Common myeloid progenitor, CD34-positive (primary cell): ENCODE measurements around the gene SPATA12.
A peak's percentile ranks its signal among the peaks of the same experiment; 100 is the strongest.

ENCODE experiments used
- CTCF ChIA-PET: fragments of 350-600 bp; sonication (Branson Sonifier 250); formaldehyde crosslinking; loops from one replicate; lab custom pipeline; 2021; ENCODE audit warnings: antibody characterized with exemption; lab: Charles Lee
- POLR2A ChIA-PET: fragments of 350-600 bp; sonication (Branson Sonifier 250); formaldehyde crosslinking; loops from one replicate; lab custom pipeline; 2021; ENCODE audit warnings: antibody characterized with exemption; lab: Charles Lee
- DNase-seq, 3 donors: peaks; one replicate each; pipeline versions ENCODE4 v3.0.0 to v3.0.0-alpha.2; 2013
- H3K27ac ChIP-seq, 2 experiments: 1 replicate in 1 of 2; 2 replicates in 1 of 2; pipeline ENCODE4 v1.7.0; 2013; ENCODE audit warnings: inconsistent platforms in 2 of 2, low read length in 2 of 2, mild to moderate bottlenecking in 2 of 2, low read depth in 1 of 2, moderate library complexity in 1 of 2; ENCODE audit not compliant: severe bottlenecking in 2 of 2, insufficient read depth in 1 of 2, poor library complexity in 1 of 2
- H3K27me3 ChIP-seq, 5 experiments: replicated peaks in 2 of 5; 1 replicate in 3 of 5; 2 replicates in 2 of 5; pipeline versions ENCODE4 v1.6.1 to v1.7.0; 2013; ENCODE audit warnings: low read length in 4 of 5, mild to moderate bottlenecking in 2 of 5, moderate library complexity in 2 of 5, inconsistent platforms in 1 of 5; ENCODE audit not compliant: insufficient read depth in 5 of 5, control insufficient read depth in 4 of 5
- H3K36me3 ChIP-seq, 4 experiments: 1 replicate in 2 of 4; 2 replicates in 2 of 4; pipeline versions ENCODE4 v1.6.1 to v1.7.0; 2013; ENCODE audit warnings: low read length in 3 of 4, control low read depth in 1 of 4, mild to moderate bottlenecking in 1 of 4; ENCODE audit not compliant: control insufficient read depth in 4 of 4, insufficient read depth in 4 of 4
- H3K4me1 ChIP-seq, 4 experiments: 1 replicate in 3 of 4; 2 replicates in 1 of 4; pipeline versions ENCODE4 v1.6.1 to v1.7.1; 2013; ENCODE audit warnings: low read length in 3 of 4, mild to moderate bottlenecking in 3 of 4, control low read depth in 1 of 4, inconsistent platforms in 1 of 4, moderate library complexity in 1 of 4; ENCODE audit not compliant: control insufficient read depth in 4 of 4, insufficient read depth in 4 of 4; ENCODE audit errors: control extremely low read depth in 1 of 4
- H3K4me3 ChIP-seq, 7 experiments: 1 replicate in 4 of 7; 2 replicates in 3 of 7; pipeline versions ENCODE4 v1.5.1 to v1.7.0; 2013; ENCODE audit warnings: mild to moderate bottlenecking in 7 of 7, low read length in 6 of 7, moderate library complexity in 6 of 7, inconsistent platforms in 2 of 7, low read depth in 2 of 7, control low read depth in 1 of 7; ENCODE audit not compliant: insufficient read depth in 4 of 7, control insufficient read depth in 1 of 7; ENCODE audit errors: extremely low read depth in 1 of 7
- H3K9me3 ChIP-seq, 5 experiments: 1 replicate in 4 of 5; 2 replicates in 1 of 5; pipeline versions ENCODE4 v1.6.1 to v1.7.1; 2013; ENCODE audit warnings: low read length in 4 of 5, mild to moderate bottlenecking in 2 of 5, inconsistent platforms in 1 of 5, low read depth in 1 of 5, moderate library complexity in 1 of 5; ENCODE audit not compliant: control insufficient read depth in 4 of 5, insufficient read depth in 2 of 5; ENCODE audit errors: control extremely low read depth in 1 of 5
- WGBS: methylation state at CpG from one replicate; pipeline ENCODE4 v1.1.5; 2013; ENCODE audit not compliant: insufficient coverage; 5-methylcytosine and 5-hydroxymethylcytosine counted together

SPATA12 gene

GRCh38 chr3:57098418-57099310, 38.2 kb downstream of the SPATA12 start:
- Histone ChIP-seq H3K27me3 (peaks cover 0 to 5% (median 0%) of the 10 kb centered on the region in 5 experiments), H3K4me3 (no peak overlapping the region), H3K4me1 (peaks cover 0 to 8% (median 0%) of the 10 kb centered on the region in 4 experiments), H3K27ac (no peak overlapping the region), H3K36me3 (no peaks in the 10 kb centered on the region), H3K9me3 (no peaks in the 10 kb centered on the region)
- 84% methylated on average over 5 of the region's 6 CpGs for WGBS
- no peak for DNase-seq
- CTCF ChIA-PET: interaction anchor here (1.0 to 7.7 kb wide), 6 partner anchors 7 to 105 kb away, joined by 3 to 36 read pairs (median 4); no protein-coding TSS in a partner anchor
- POLR2A ChIA-PET: interaction anchor here (0.7 kb wide), 1 partner anchor 521 kb away, joined by 3 read pairs; no protein-coding TSS in a partner anchor

GRCh38 chr3:57100046-57100695, 39.7 kb downstream of the SPATA12 start:
- Histone ChIP-seq H3K9me3 (no peaks in the 10 kb centered on the region), H3K36me3 (no peaks in the 10 kb centered on the region), H3K27ac (no peak overlapping the region), H3K4me1 (peaks cover 0 to 4% (median 0%) of the 10 kb centered on the region in 4 experiments), H3K27me3 (peaks cover 0 to 5% (median 0%) of the 10 kb centered on the region in 5 experiments), H3K4me3 (no peak overlapping the region)
- peak; percentile 77 to 87 (median 84) for DNase-seq
- WGBS: 42% methylated on average over 4 of the region's 7 CpGs
- ChIA-PET POLR2A (no interaction called here), CTCF (interaction anchor here (0.7 to 7.7 kb wide), 17 partner anchors 9 to 756 kb away, joined by 3 to 36 read pairs (median 4); no protein-coding TSS in a partner anchor)

- WGBS: 99% methylated on average over 7 of the region's 9 CpGs
- Histone ChIP-seq H3K4me3 (no peak overlapping the region), H3K27ac (no peak overlapping the region), H3K27me3 (peaks cover 0 to 11% (median 0%) of the 10 kb centered on the region in 5 experiments), H3K9me3 (no peaks in the 10 kb centered on the region), H3K4me1 (no peaks in the 10 kb centered on the region), H3K36me3 (no peaks in the 10 kb centered on the region)
- ChIA-PET POLR2A (no interaction called here), CTCF (interaction anchor here (1.2 to 2.1 kb wide), 2 partner anchors 14 to 65 kb away, joined by 3 to 5 read pairs; no protein-coding TSS in a partner anchor)
- no peak for DNase-seq
Measured at GRCh38 chr3:57105585-57105984, 45.1 kb downstream of the SPATA12 start.

GRCh38 chr3:57108684-57109083, 48.2 kb downstream of the SPATA12 start:
- Histone ChIP-seq H3K9me3 (no peaks in the 10 kb centered on the region), H3K27ac (no peak overlapping the region), H3K4me1 (no peaks in the 10 kb centered on the region), H3K27me3 (peaks cover 0 to 6% (median 0%) of the 10 kb centered on the region in 5 experiments), H3K4me3 (no peak overlapping the region), H3K36me3 (no peaks in the 10 kb centered on the region)
- ChIA-PET CTCF (no interaction called here), POLR2A (no interaction called here)
- DNase-seq: no peak
- 97% methylated on average over 8 of the region's 8 CpGs for WGBS

- Histone ChIP-seq H3K4me3 (no peak overlapping the region), H3K36me3 (no peaks in the 10 kb centered on the region), H3K4me1 (no peaks in the 10 kb centered on the region), H3K9me3 (no peaks in the 10 kb centered on the region), H3K27ac (no peak overlapping the region), H3K27me3 (peaks cover 0 to 7% (median 0%) of the 10 kb centered on the region in 5 experiments)
- CTCF ChIA-PET: interaction anchor here (0.8 to 1.8 kb wide), 2 partner anchors 8 to 27 kb away, joined by 3 to 12 read pairs; no protein-coding TSS in a partner anchor
- DNase-seq: no peak
- WGBS: 90% methylated on average over 11 of the region's 15 CpGs
- POLR2A ChIA-PET: interaction anchor here (0.5 to 0.6 kb wide), 2 partner anchors 117 to 717 kb away, joined by 3 to 4 read pairs; no protein-coding TSS in a partner anchor
Measured at GRCh38 chr3:57109437-57110199, 49.2 kb downstream of the SPATA12 start.

GRCh38 chr3:57110214-57110613, 49.8 kb downstream of the SPATA12 start:
- WGBS: 100% methylated on average over 4 of the region's 4 CpGs
- Histone ChIP-seq H3K36me3 (no peaks in the 10 kb centered on the region), H3K27me3 (peaks cover 0 to 9% (median 0%) of the 10 kb centered on the region in 5 experiments), H3K9me3 (no peaks in the 10 kb centered on the region), H3K4me3 (no peak overlapping the region), H3K4me1 (no peaks in the 10 kb centered on the region), H3K27ac (no peak overlapping the region)
- CTCF ChIA-PET: interaction anchor here (0.8 to 1.8 kb wide), 4 partner anchors 9 to 120 kb away, joined by 3 to 12 read pairs (median 4); no protein-coding TSS in a partner anchor
- POLR2A ChIA-PET: interaction anchor here (0.5 kb wide), 1 partner anchor 716 kb away, joined by 3 read pairs; no protein-coding TSS in a partner anchor
- no peak for DNase-seq
